T-helper 2 cell treated with Interferon-gamma antibody and Interleukin-4, amounts not matched to agents 100 ng/mL and 5 ng/mL, for 36 hours (primary cell): ENCODE data around the gene TFF2. TPM values are rescaled to one million over a fixed set of nuclear protein-coding genes. Genes with fewer than 3 reads are reported as not detected.

Experiments used
- intact Hi-C: fragments of 100-400 bp; cut with micrococcal nuclease; formaldehyde crosslinking; loops from one replicate; pipeline ENCODE4 v1.15.1; 2023
- total RNA-seq: library from RNA; stranded (reverse); gene quantifications from 2 replicates; pipeline ENCODE4 v1.2.3, GENCODE V29; 2022

Gene TFF2
- total RNA-seq, 1 donor from 2014 or later, result not detected

GRCh38 chr21:42324896-42325295 lies 25.9 kb downstream of the TFF2 start:
- intact Hi-C loops, result no loop called here

- intact Hi-C loops, result no loop called here
These were observed 28.9 kb downstream of the TFF2 start for GRCh38 chr21:42321845-42322244.

GRCh38 chr21:42321231-42321630 lies 29.6 kb downstream of the TFF2 start:
- intact Hi-C loops, result no loop called here

GRCh38 chr21:42320791-42321190 lies 30.0 kb downstream of the TFF2 start:
- intact Hi-C loops, result no loop called here

GRCh38 chr21:42319851-42320572 lies 30.8 kb downstream of the TFF2 start:
- intact Hi-C loops, result no loop called here

- intact Hi-C loops, result no loop called here
These were observed 31.4 kb downstream of the TFF2 start for GRCh38 chr21:42319376-42319775.

- intact Hi-C loops, result no loop called here
These were observed 32.7 kb downstream of the TFF2 start for GRCh38 chr21:42317826-42318746.

GRCh38 chr21:42317341-42317741 lies 33.5 kb downstream of the TFF2 start:
- intact Hi-C loops, result no loop called here

GRCh38 chr21:42316891-42317290 lies 33.9 kb downstream of the TFF2 start:
- intact Hi-C loops, result no loop called here

GRCh38 chr21:42315296-42315891 lies 35.4 kb downstream of the TFF2 start, which contains the start of gene TFF3:
Gene TFF3, minus strand, starts transcription at chr21:42315409. Its CDS starts 35 bp downstream, at chr21:42315374.
- intact Hi-C loops, result no loop called here

GRCh38 chr21:42314616-42315295 lies 36.0 kb downstream of the TFF2 start:
- intact Hi-C loops, result no loop called here

GRCh38 chr21:42313501-42313969 lies 37.3 kb downstream of the TFF2 start:
- intact Hi-C loops, result no loop called here

- intact Hi-C loops, result no loop called here
These were observed 38.1 kb downstream of the TFF2 start for GRCh38 chr21:42312626-42313104.

GRCh38 chr21:42311816-42312625 lies 38.8 kb downstream of the TFF2 start:
- intact Hi-C loops, result no loop called here

- intact Hi-C loops, result no loop called here
These were observed 39.6 kb downstream of the TFF2 start for GRCh38 chr21:42311160-42311559.

GRCh38 chr21:42310411-42311001 lies 40.3 kb downstream of the TFF2 start:
- intact Hi-C loops, result no loop called here

GRCh38 chr21:42309753-42310213 lies 41.0 kb downstream of the TFF2 start:
- intact Hi-C loops, result loop anchor here (1.0 to 5.0 kb wide), 3 partner anchors 141 to 218 kb away; no protein-coding TSS in a partner anchor

GRCh38 chr21:42308914-42309752 lies 41.7 kb downstream of the TFF2 start:
- intact Hi-C loops, result loop anchor here (1.0 to 5.0 kb wide), 3 partner anchors 141 to 218 kb away; no protein-coding TSS in a partner anchor
